HepG2 (cell line): ENCODE results near the gene ZKSCAN1. TPM values are rescaled to one million over a fixed set of nuclear protein-coding genes. Genes with fewer than 3 reads are reported as not detected.

ENCODE experiments used
- ARHGAP35 ChIP-seq: sonication (generic); formaldehyde crosslinking; IDR thresholded peaks from 2 replicates; pipeline ENCODE4 v1.9.0; 2022; ENCODE audit warnings: mild to moderate bottlenecking, inconsistent platforms, moderate library complexity, missing genetic modification reagents, borderline replicate concordance
- CC2D1A ChIP-seq: sonication (generic); formaldehyde crosslinking; IDR thresholded peaks from 2 replicates; pipeline ENCODE4 v1.8.1; 2023; ENCODE audit warnings: mild to moderate bottlenecking, missing genetic modification reagents
- CHD2 ChIP-seq: IDR thresholded peaks from 2 replicates; pipeline ENCODE4 v1.6.1; 2011; ENCODE audit warnings: low read depth, low read length, improper control_type of control experiment
- ETV5 ChIP-seq: IDR thresholded peaks from 2 replicates; pipeline ENCODE4 v1.6.1; 2018; ENCODE audit warnings: missing biosample characterization, missing genetic modification reagents, inconsistent platforms, borderline replicate concordance
- HOXA5 ChIP-seq: sonication (generic); formaldehyde crosslinking; IDR thresholded peaks from 2 replicates; pipeline ENCODE4 v1.4.0; 2020; ENCODE audit warnings: missing genetic modification reagents
- MXD1 ChIP-seq: sonication (generic); formaldehyde crosslinking; IDR thresholded peaks from 2 replicates; pipeline ENCODE4 v1.4.0; 2020; ENCODE audit warnings: mild to moderate bottlenecking, missing genetic modification reagents
- NFAT5 ChIP-seq: sonication (generic); formaldehyde crosslinking; IDR thresholded peaks from 2 replicates; pipeline ENCODE4 v1.4.0; 2020; ENCODE audit warnings: missing genetic modification reagents
- NR2F2 ChIP-seq: IDR thresholded peaks from 2 replicates; pipeline ENCODE4 v1.6.1; 2012; ENCODE audit warnings: low read depth, inconsistent platforms, borderline replicate concordance
- TCF7L2 ChIP-seq: IDR thresholded peaks from 2 replicates; pipeline ENCODE4 v1.6.1; 2011; ENCODE audit warnings: mild to moderate bottlenecking, low read depth, low read length, moderate library complexity
- ZNF101 ChIP-seq: sonication (generic); formaldehyde crosslinking; IDR thresholded peaks from 2 replicates; pipeline ENCODE4 v1.4.0; 2020; ENCODE audit warnings: mild to moderate bottlenecking, low read depth, missing genetic modification reagents, borderline replicate concordance
- ZNF138 ChIP-seq: sonication (generic); formaldehyde crosslinking; IDR thresholded peaks from 2 replicates; pipeline ENCODE4 v1.5.0; 2020; ENCODE audit warnings: mild to moderate bottlenecking, low read depth, missing genetic modification reagents
- ZNF142 ChIP-seq: sonication (generic); formaldehyde crosslinking; IDR thresholded peaks from 2 replicates; pipeline ENCODE4 v1.4.0; 2020; ENCODE audit warnings: missing genetic modification reagents
- ZNF274 ChIP-seq: sonication (generic); formaldehyde crosslinking; IDR thresholded peaks from 2 replicates; pipeline ENCODE4 v1.5.1; 2020; ENCODE audit warnings: mild to moderate bottlenecking, missing genetic modification reagents
- ZSCAN30 ChIP-seq: sonication (generic); formaldehyde crosslinking; IDR thresholded peaks from 2 replicates; pipeline ENCODE4 v1.5.0; 2020; ENCODE audit warnings: mild to moderate bottlenecking, missing genetic modification reagents
- polyA plus RNA-seq, 8 experiments: library from polyadenylated mRNA; depleted of rRNA in 3 of 8; stranded (reverse) in 7 of 8; unstranded in 1 of 8; fragments of >200 nt; fragmentation: Illumina TruSeq in 4 of 8; extraction: Trizol in 4 of 8; gene quantifications; 2 replicates each; pipeline versions ENCODE4 v1.2.1 to v1.2.3, GENCODE V29; 2011 to 2016; ENCODE audit warnings: low read depth in 4 of 8, missing spikeins in 1 of 8, mixed read lengths in 1 of 8; ENCODE audit not compliant: insufficient read depth in 1 of 8
- total RNA-seq, 5 experiments: library from RNA; depleted of rRNA; stranded (reverse); fragments of >200 nt; fragmentation: Illumina TruSeq; extraction: Trizol; gene quantifications; 2 replicates each; pipeline ENCODE4 v1.2.3, GENCODE V29; 2016; ENCODE audit warnings: low read depth in 1 of 5
- TF ChIP-seq, protein P1 (sequence below): sonication (generic); formaldehyde crosslinking; IDR thresholded peaks from 2 replicates; pipeline ENCODE4 v1.8.0; 2022; ENCODE audit warnings: missing genetic modification reagents, mild to moderate bottlenecking, moderate library complexity, borderline replicate concordance
- TF ChIP-seq, protein P2 (sequence below): sonication (generic); formaldehyde crosslinking; IDR thresholded peaks from 2 replicates; pipeline ENCODE4 v1.4.0; 2020; ENCODE audit warnings: mild to moderate bottlenecking, missing genetic modification reagents

The ZKSCAN1 gene
- total and polyA plus RNA-seq, 2 of the 13 experiments (the other 11 are each of a cell fraction or from before 2014, with no cell fraction given), result 46.4 to 60.6 TPM

DNA sequence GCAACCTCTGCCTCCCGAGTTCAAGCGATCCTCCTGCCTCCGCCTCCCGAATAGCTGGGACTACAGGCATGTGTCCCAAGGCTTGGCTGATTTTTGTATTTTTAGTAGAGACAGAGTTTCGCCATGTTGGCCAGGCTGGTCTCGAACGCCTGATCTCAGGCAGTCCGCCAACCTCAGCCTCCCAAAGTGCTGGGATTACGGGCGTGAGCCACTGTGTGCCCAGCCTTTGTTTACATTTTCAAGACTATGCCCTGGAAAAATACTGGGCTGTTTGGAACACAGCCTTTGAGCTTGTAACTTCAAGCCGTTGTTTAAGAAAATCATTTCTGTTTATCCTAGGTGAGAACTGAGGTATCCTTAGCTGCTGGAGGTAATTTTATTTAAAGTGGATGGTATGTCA lies 1.9 kb downstream of the ZKSCAN1 start (continued):
- TF ChIP-seq NFAT5, result no peak
- TF ChIP-seq, protein P1, sequence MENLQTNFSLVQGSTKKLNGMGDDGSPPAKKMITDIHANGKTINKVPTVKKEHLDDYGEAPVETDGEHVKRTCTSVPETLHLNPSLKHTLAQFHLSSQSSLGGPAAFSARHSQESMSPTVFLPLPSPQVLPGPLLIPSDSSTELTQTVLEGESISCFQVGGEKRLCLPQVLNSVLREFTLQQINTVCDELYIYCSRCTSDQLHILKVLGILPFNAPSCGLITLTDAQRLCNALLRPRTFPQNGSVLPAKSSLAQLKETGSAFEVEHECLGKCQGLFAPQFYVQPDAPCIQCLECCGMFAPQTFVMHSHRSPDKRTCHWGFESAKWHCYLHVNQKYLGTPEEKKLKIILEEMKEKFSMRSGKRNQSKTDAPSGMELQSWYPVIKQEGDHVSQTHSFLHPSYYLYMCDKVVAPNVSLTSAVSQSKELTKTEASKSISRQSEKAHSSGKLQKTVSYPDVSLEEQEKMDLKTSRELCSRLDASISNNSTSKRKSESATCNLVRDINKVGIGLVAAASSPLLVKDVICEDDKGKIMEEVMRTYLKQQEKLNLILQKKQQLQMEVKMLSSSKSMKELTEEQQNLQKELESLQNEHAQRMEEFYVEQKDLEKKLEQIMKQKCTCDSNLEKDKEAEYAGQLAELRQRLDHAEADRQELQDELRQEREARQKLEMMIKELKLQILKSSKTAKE (CRISPR knock-in tag), result no peak
- TF ChIP-seq ARHGAP35, result no peak
- no peak for TF ChIP-seq HOXA5 (CRISPR knock-in tag)
- no peak for TF ChIP-seq ETV5 (CRISPR knock-in tag)
- TF ChIP-seq ZNF101, result no peak
- TF ChIP-seq ZNF138, result no peak
- no peak for TF ChIP-seq ZNF142
- TF ChIP-seq, protein P2, sequence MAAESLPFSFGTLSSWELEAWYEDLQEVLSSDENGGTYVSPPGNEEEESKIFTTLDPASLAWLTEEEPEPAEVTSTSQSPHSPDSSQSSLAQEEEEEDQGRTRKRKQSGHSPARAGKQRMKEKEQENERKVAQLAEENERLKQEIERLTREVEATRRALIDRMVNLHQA, result no peak
- no peak for TF ChIP-seq CC2D1A (CRISPR knock-in tag)
- TF ChIP-seq ZNF274 (CRISPR knock-in tag), result no peak
- no peak for TF ChIP-seq ZSCAN30 (CRISPR knock-in tag)
- TF ChIP-seq MXD1 (CRISPR knock-in tag), result no peak
- TF ChIP-seq NR2F2, result no peak
- TF ChIP-seq TCF7L2, result no peak
- no peak for TF ChIP-seq CHD2
